ENCODE measurements around the gene ZFYVE28.

The ZFYVE28 gene

DNA sequence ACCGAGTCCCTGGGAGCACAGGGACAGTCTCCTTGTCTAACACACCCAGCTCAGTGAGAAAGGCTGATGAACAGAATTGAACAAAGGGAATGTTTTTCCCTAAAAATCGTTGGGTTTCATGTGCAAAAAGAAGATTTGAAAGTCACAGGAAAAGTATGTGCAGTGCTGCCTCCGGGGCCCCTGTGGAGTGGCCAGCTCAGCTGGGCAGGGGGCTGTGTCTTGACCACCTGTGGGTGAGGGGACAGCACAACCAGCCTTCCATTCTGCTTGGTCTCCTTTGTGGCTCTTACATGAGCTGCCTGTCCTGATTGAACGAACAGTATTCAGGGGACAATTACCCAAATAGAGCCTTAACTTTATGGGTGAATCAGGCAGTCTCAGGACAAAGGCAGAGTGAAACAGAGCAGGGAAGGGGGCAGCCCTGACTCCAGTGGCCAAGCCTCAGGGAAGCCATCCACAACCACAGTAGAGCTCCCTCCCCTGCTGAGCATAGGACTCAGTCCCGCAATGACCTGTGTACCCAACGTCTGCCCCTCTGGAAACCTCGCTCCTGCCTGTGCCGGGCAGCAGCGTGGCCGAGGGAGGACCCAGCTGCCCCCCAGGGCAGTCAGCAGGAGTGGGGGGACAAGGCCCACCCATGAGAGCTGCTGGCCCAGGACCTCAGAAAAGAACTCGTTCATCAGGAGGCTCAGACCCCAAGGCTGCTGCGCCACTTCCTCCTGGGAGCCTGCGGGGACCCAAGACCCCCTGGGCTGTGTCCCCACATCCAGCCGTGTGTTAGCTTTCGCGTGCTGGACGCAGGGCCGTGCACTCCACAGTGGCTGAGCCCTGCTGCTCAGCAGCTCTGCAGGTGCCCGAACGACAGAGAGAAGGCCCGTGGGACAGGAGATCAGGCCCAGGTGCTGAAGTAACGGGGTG is 96.9 kb downstream of the ZFYVE28 start:
- TF ChIP-seq, protein P1, sequence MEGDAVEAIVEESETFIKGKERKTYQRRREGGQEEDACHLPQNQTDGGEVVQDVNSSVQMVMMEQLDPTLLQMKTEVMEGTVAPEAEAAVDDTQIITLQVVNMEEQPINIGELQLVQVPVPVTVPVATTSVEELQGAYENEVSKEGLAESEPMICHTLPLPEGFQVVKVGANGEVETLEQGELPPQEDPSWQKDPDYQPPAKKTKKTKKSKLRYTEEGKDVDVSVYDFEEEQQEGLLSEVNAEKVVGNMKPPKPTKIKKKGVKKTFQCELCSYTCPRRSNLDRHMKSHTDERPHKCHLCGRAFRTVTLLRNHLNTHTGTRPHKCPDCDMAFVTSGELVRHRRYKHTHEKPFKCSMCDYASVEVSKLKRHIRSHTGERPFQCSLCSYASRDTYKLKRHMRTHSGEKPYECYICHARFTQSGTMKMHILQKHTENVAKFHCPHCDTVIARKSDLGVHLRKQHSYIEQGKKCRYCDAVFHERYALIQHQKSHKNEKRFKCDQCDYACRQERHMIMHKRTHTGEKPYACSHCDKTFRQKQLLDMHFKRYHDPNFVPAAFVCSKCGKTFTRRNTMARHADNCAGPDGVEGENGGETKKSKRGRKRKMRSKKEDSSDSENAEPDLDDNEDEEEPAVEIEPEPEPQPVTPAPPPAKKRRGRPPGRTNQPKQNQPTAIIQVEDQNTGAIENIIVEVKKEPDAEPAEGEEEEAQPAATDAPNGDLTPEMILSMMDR (IDR thresholded peaks at IDR 0.05), result no peak
- no peaks in the 10 kb centered on the region for H3K9me3 ChIP-seq (ENCODE audit: control insufficient read depth, low read length)
- H3K4me2 ChIP-seq (ENCODE audit: low read length), result no peak overlapping the region
- no peak overlapping the region for H2AFZ ChIP-seq
- H3K27me3 ChIP-seq (ENCODE audit: control insufficient read depth, insufficient read depth, low read length), result no peaks in the 10 kb centered on the region
- no peak overlapping the region for H3K27ac ChIP-seq
- no peak overlapping the region for H3K9ac ChIP-seq
- H3K4me1 ChIP-seq, result no peaks in the 10 kb centered on the region
- no peaks in the 10 kb centered on the region for H3K79me2 ChIP-seq
- H3K36me3 ChIP-seq (ENCODE audit: control insufficient read depth, insufficient read depth, low read length), result no peaks in the 10 kb centered on the region
- H3K4me3 ChIP-seq (ENCODE audit: low read depth, low read length), result no peak overlapping the region

DNA sequence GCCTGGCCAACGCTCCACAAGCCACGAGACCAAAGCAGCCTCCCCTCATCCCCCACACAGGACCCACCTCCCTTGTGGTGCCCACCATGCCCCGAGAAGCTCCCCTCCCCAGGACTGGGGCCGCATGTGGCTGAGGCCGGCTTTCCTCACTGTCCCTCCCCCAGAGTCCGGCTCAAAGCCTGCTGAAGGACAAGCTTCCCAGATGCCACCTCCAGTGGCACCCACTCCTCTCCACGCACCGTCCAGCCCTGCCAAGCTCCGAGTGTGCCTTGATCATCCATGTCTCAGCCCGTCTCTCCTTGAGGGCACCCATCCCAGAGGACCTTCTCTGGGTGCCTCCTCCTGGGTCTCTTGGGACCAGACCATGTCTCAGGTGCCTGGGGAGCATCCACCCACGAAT is 97.7 kb downstream of the ZFYVE28 start:
- Histone ChIP-seq H3K79me2 (no peaks in the 10 kb centered on the region), H3K4me2 (ENCODE audit: low read length) (no peak overlapping the region), H3K4me1 (no peaks in the 10 kb centered on the region), H3K9ac (no peak overlapping the region), H3K27me3 (ENCODE audit: control insufficient read depth, insufficient read depth, low read length) (no peaks in the 10 kb centered on the region), H3K4me3 (ENCODE audit: low read depth, low read length) (no peak overlapping the region), H3K9me3 (ENCODE audit: control insufficient read depth, low read length) (no peaks in the 10 kb centered on the region), H3K36me3 (ENCODE audit: control insufficient read depth, insufficient read depth, low read length) (no peaks in the 10 kb centered on the region), H3K27ac (no peak overlapping the region), H2AFZ (no peak overlapping the region)
- TF ChIP-seq, protein P1 (IDR thresholded peaks at IDR 0.05), result no peak

DNA sequence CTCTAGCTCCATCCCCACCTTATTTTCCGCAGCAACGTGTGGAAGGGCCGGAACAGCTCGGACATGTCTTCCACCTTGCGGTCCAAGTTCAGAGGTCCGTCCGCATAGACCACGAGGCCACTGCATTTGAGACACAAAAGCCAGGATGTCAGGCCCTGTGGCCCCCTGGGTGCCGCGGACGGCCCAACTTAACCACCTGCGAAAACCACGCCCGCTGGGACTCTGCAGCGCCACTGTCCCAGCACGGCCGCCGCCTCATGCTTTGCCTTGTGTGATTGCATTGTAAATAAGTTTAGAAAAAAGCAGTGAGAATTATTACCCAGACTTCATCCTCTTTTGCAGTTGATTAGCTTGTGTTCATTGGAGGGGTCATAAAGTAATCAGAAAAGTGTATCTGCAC is 98.3 kb downstream of the ZFYVE28 start:
- TF ChIP-seq, protein P1 (IDR thresholded peaks at IDR 0.05), result no peak
- H3K4me3 ChIP-seq (ENCODE audit: low read depth, low read length), result no peak overlapping the region
- H3K4me2 ChIP-seq (ENCODE audit: low read length), result no peak overlapping the region
- no peak overlapping the region for H3K9ac ChIP-seq
- H3K27me3 ChIP-seq (ENCODE audit: control insufficient read depth, insufficient read depth, low read length), result no peaks in the 10 kb centered on the region
- H3K27ac ChIP-seq, result no peak overlapping the region
- no peaks in the 10 kb centered on the region for H3K36me3 ChIP-seq (ENCODE audit: control insufficient read depth, insufficient read depth, low read length)
- H3K4me1 ChIP-seq, result no peaks in the 10 kb centered on the region
- H3K9me3 ChIP-seq (ENCODE audit: control insufficient read depth, low read length), result no peaks in the 10 kb centered on the region
- H3K79me2 ChIP-seq, result no peaks in the 10 kb centered on the region
- no peak overlapping the region for H2AFZ ChIP-seq

DNA sequence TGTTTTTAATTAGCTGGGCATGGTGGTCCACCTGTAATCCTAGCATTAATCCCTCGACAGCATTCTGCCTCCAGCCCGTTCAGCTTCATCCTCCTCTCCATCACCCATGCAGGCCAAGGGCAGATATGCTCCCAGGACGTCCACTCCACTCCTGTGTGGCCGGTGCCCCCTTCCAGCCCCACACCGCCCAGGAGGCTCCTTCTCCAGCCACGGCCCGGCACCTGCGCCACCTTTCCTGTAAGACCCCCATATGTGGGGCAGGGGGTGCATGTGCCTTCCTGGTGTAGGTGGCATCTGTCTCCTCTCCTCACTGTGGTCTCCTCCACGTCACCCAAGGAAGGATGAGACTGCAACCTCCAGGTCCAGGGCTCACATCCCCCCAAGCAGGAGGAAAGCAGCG is 99.6 kb downstream of the ZFYVE28 start:
- no peak overlapping the region for H3K4me3 ChIP-seq (ENCODE audit: low read depth, low read length)
- no peaks in the 10 kb centered on the region for H3K27me3 ChIP-seq (ENCODE audit: control insufficient read depth, insufficient read depth, low read length)
- H3K36me3 ChIP-seq (ENCODE audit: control insufficient read depth, insufficient read depth, low read length), result no peaks in the 10 kb centered on the region
- H3K4me2 ChIP-seq (ENCODE audit: low read length), result no peak overlapping the region
- H3K9me3 ChIP-seq (ENCODE audit: control insufficient read depth, low read length), result no peaks in the 10 kb centered on the region
- H3K27ac ChIP-seq, result no peak overlapping the region
- no peaks in the 10 kb centered on the region for H3K4me1 ChIP-seq
- no peak overlapping the region for H3K9ac ChIP-seq
- TF ChIP-seq, protein P1 (IDR thresholded peaks at IDR 0.05), result no peak
- H3K79me2 ChIP-seq, result no peaks in the 10 kb centered on the region
- H2AFZ ChIP-seq, result no peak overlapping the region

DNA sequence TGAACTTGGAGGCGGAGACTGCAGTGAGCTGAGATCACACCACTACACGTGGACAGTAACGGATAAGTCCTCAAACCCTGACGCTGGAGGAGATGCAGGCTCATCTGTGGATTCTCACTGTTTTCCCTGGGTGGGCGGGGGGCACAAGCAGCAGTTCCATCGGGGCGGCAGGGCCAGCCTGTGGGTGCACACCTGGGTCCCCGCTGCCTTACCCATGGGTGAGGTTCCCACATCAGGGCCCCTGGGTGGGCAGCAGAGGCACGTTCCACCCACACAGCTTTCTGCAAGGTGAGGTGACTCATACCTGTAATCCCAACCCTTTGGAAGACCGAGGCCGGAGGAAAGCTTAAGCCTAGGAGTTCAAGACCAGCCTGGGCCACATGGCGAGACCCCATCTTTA is 100.0 kb downstream of the ZFYVE28 start:
- TF ChIP-seq, protein P1 (IDR thresholded peaks at IDR 0.05), result no peak
- Histone ChIP-seq H3K79me2 (no peaks in the 10 kb centered on the region), H2AFZ (no peak overlapping the region), H3K4me2 (ENCODE audit: low read length) (no peak overlapping the region), H3K9me3 (ENCODE audit: control insufficient read depth, low read length) (no peaks in the 10 kb centered on the region), H3K4me1 (no peaks in the 10 kb centered on the region), H3K36me3 (ENCODE audit: control insufficient read depth, insufficient read depth, low read length) (no peaks in the 10 kb centered on the region), H3K27ac (no peak overlapping the region), H3K9ac (no peak overlapping the region), H3K4me3 (ENCODE audit: low read depth, low read length) (no peak overlapping the region), H3K27me3 (ENCODE audit: control insufficient read depth, insufficient read depth, low read length) (no peaks in the 10 kb centered on the region)
